HCT116 (cell line): ENCODE measurements around the gene SLC2A5. TPM values are rescaled to one million over a fixed set of nuclear protein-coding genes. Genes with fewer than 3 reads are reported as not detected.

Source experiments
- ATAC-seq: fragments of 200-7000 bp; cut with Tn5 transposase; 2 replicates; pipeline ENCODE4 v1.9.1; 2020; ENCODE audit warnings: mild to moderate bottlenecking, moderate library complexity
- BruUV-seq: library from RNA; stranded (reverse); fragments of 400-500 nt; replicated peaks from 2 replicates; lab custom pipeline; 2021; lab: Mats Ljungman, UMichigan
- CTCF ChIA-PET: fragments of 300-600 bp; sonication (Branson Sonifier 250); formaldehyde crosslinking; loops from one replicate; lab custom pipeline; 2021; ENCODE audit warnings: antibody characterized with exemption; lab: Charles Lee
- POLR2A ChIA-PET: fragments of 300-600, 350-600 bp; sonication (Branson Sonifier 250); formaldehyde crosslinking; loops from one replicate; lab custom pipeline; 2021; ENCODE audit warnings: antibody characterized with exemption; lab: Charles Lee
- RAD21 ChIA-PET, 2 experiments: fragments of 300-600 bp; sonication (Branson Sonifier 250); formaldehyde crosslinking; loops; one replicate each; lab custom pipeline; 2023; ENCODE audit warnings: low total read pairs in 2 of 2; ENCODE audit not compliant: uncharacterized antibody in 2 of 2, unreplicated experiment in 2 of 2, low non-redundant PET in 1 of 2; lab: Charles Lee
- DNase-seq: peaks from one replicate; pipeline ENCODE4 v3.0.0-alpha.2; 2010; ENCODE audit warnings: low read depth, low spot score
- H2AFZ ChIP-seq: fragments of 200-600 bp; shearing (Covaris generic), sonication (generic); 2 replicates; pipeline ENCODE4 v1.6.1; 2017; ENCODE audit warnings: low read depth, mixed run types, mixed read lengths, antibody characterized with exemption, low read length; ENCODE audit not compliant: poor library complexity, severe bottlenecking
- H3K27ac ChIP-seq: 2 replicates; pipeline ENCODE4 v1.5.1; 2012; ENCODE audit warnings: low read depth, low read length
- H3K27me3 ChIP-seq: fragments of 200-600 bp; sonication (generic); 2 replicates; pipeline ENCODE4 v1.6.1; 2016; ENCODE audit warnings: mixed run types, low read length, mixed read lengths; ENCODE audit not compliant: insufficient read depth
- H3K36me3 ChIP-seq, 2 experiments: fragments of 200-500 bp in 1 of 2; fragments of 200-600 bp in 1 of 2; sonication (Bioruptor generic) in 1 of 2; sonication (generic) in 1 of 2; 2 replicates each; pipeline versions ENCODE4 v1.5.1 to v1.6.1; 2014 to 2016; ENCODE audit warnings: low read length in 2 of 2, inconsistent platforms in 1 of 2, mixed read lengths in 1 of 2, mixed run types in 1 of 2; ENCODE audit not compliant: insufficient read depth in 2 of 2, control insufficient read depth in 1 of 2
- H3K4me1 ChIP-seq, 2 experiments: fragments of 200-600 bp in 1 of 2; sonication (generic) in 1 of 2; 2 replicates each; pipeline versions ENCODE4 v1.5.1 to v1.6.1; 2012 to 2017; ENCODE audit warnings: low read length in 2 of 2, inconsistent platforms in 1 of 2, mild to moderate bottlenecking in 1 of 2, mixed read lengths in 1 of 2, mixed run types in 1 of 2, moderate library complexity in 1 of 2; ENCODE audit not compliant: insufficient read depth in 2 of 2, control insufficient read depth in 1 of 2
- H3K4me2 ChIP-seq: fragments of 200-600 bp; sonication (generic); 2 replicates; pipeline ENCODE4 v1.6.1; 2017; ENCODE audit warnings: mixed run types, low read length, mixed read lengths
- H3K4me3 ChIP-seq, 2 experiments: fragments of 200-600 bp in 1 of 2; sonication (generic) in 1 of 2; replicated peaks in 1 of 2; 2 replicates each; pipeline ENCODE4 v1.5.1; 2011 to 2016; ENCODE audit warnings: low read length in 2 of 2, control low read depth in 1 of 2, low read depth in 1 of 2, mild to moderate bottlenecking in 1 of 2, mixed read lengths in 1 of 2, mixed run types in 1 of 2
- H3K79me2 ChIP-seq: fragments of 200-600 bp; sonication (generic); 2 replicates; pipeline ENCODE4 v1.6.1; 2017; ENCODE audit warnings: mild to moderate bottlenecking, mixed run types, low read length, moderate library complexity, mixed read lengths; ENCODE audit not compliant: insufficient read depth
- H3K9ac ChIP-seq: fragments of 200-600 bp; sonication (generic); 2 replicates; pipeline ENCODE4 v1.6.1; 2016; ENCODE audit warnings: low read length, mixed read lengths
- H3K9me2 ChIP-seq: fragments of 200-600 bp; sonication (generic), shearing (Covaris generic); 2 replicates; pipeline ENCODE4 v1.6.1; 2017; ENCODE audit warnings: mixed run types, mild to moderate bottlenecking, moderate library complexity; ENCODE audit not compliant: insufficient read depth
- H3K9me3 ChIP-seq, 2 experiments: fragments of 200-500 bp in 1 of 2; fragments of 200-600 bp in 1 of 2; sonication (Bioruptor generic) in 1 of 2; sonication (generic) in 1 of 2; 2 replicates each; pipeline ENCODE4 v1.6.1; 2014 to 2017; ENCODE audit warnings: low read length in 2 of 2, mixed read lengths in 2 of 2, inconsistent platforms in 1 of 2, low read depth in 1 of 2, mild to moderate bottlenecking in 1 of 2, mixed run types in 1 of 2, moderate library complexity in 1 of 2; ENCODE audit not compliant: control insufficient read depth in 1 of 2, insufficient read depth in 1 of 2
- H4K20me1 ChIP-seq: fragments of 200-600 bp; sonication (generic), shearing (Covaris generic); 2 replicates; pipeline ENCODE4 v1.6.1; 2017; ENCODE audit warnings: mixed run types, mild to moderate bottlenecking, moderate library complexity; ENCODE audit not compliant: insufficient read depth
- CEBPB ChIP-seq: IDR thresholded peaks from 2 replicates; pipeline ENCODE4 v1.6.1; 2012; ENCODE audit warnings: low read depth
- ELF1 ChIP-seq: IDR thresholded peaks from 2 replicates; pipeline ENCODE4 v1.6.1; 2012; ENCODE audit warnings: low read depth, borderline replicate concordance
- EZH2 ChIP-seq: fragments of 200-600 bp; sonication (generic); IDR thresholded peaks from 2 replicates; pipeline ENCODE4 v1.6.1; 2017; ENCODE audit warnings: antibody characterized with exemption, mixed run types
- EZH2phosphoT487 ChIP-seq: fragments of 200-600 bp; IDR thresholded peaks from 2 replicates; pipeline ENCODE4 v1.6.1; 2018; ENCODE audit warnings: antibody characterized with exemption, borderline replicate concordance
- FOSL1 ChIP-seq: IDR thresholded peaks from 2 replicates; pipeline ENCODE4 v1.6.1; 2012; ENCODE audit warnings: low read depth
- JUND ChIP-seq: IDR thresholded peaks from 2 replicates; pipeline ENCODE4 v1.6.1; 2012
- RAD21 ChIP-seq: IDR thresholded peaks from 2 replicates; pipeline ENCODE4 v1.6.1; 2012; ENCODE audit warnings: low read depth, mild to moderate bottlenecking
- SIN3A ChIP-seq: IDR thresholded peaks from 2 replicates; pipeline ENCODE4 v1.6.1; 2012; ENCODE audit warnings: low read depth
- TCF7L2 ChIP-seq: IDR thresholded peaks from 2 replicates; pipeline ENCODE4 v1.7.0; 2011; ENCODE audit warnings: borderline replicate concordance, inconsistent platforms; ENCODE audit not compliant: insufficient read depth, insufficient read length; ENCODE audit errors: extremely low read depth
- YY1 ChIP-seq: IDR thresholded peaks from 2 replicates; pipeline ENCODE4 v1.6.1; 2011; ENCODE audit warnings: low read length, low read depth, moderate library complexity, mild to moderate bottlenecking; ENCODE audit not compliant: insufficient replicate concordance; ENCODE audit errors: extremely low read depth
- intact Hi-C: fragments of 100-400 bp; cut with micrococcal nuclease; formaldehyde crosslinking; loops from 2 replicates; pipeline ENCODE4 v1.10.0; 2022
- total RNA-seq: library from RNA; stranded (reverse); gene quantifications from one replicate; pipeline ENCODE4 v1.2.1, GENCODE V29; 2021; ENCODE audit not compliant: unreplicated experiment
- TF ChIP-seq, protein P1 (sequence below): IDR thresholded peaks from 2 replicates; pipeline ENCODE4 v1.6.1; 2012; ENCODE audit warnings: low read depth
- TF ChIP-seq, protein P2 (sequence below): IDR thresholded peaks from 2 replicates; pipeline ENCODE4 v1.6.1; 2012
- TF ChIP-seq, protein P3 (sequence below), 3 experiments: fragments of 200-600 bp in 1 of 3; sonication (generic) in 1 of 3; IDR thresholded peaks in 2 of 3; conservative IDR thresholded peaks in 1 of 3; 2 replicates each; pipeline ENCODE4 v1.5.1; 2012 to 2017; ENCODE audit warnings: low read depth in 2 of 3, low read length in 2 of 3, antibody characterized with exemption in 1 of 3, borderline replicate concordance in 1 of 3, control low read depth in 1 of 3, mild to moderate bottlenecking in 1 of 3, mixed read lengths in 1 of 3, mixed run types in 1 of 3, moderate library complexity in 1 of 3; ENCODE audit not compliant: insufficient read depth in 1 of 3

Gene SLC2A5
- total RNA-seq, 1 experiment from 2014 or later, result not detected

DNA sequence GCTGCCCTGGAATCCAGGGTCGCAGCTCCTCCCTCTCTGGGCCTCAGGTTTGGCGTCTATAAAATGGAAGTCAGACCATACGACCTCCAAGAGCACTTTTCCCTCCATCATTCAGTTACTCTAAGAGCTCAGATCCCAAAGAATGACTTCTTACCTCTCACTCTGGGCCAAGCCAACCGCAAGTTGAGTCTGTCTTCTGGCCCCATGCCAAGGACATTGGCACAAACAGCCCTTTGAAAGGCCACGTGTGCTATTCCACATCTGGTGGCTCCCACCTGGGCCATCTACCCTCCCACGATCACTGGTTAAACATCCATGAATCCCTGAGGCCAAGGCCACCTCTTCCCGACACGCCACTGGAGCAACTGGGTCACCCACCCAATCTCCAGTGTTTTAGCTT is 55.6 kb downstream of the SLC2A5 start:
- POLR2A ChIA-PET, result no interaction called here
- no peak for TF ChIP-seq TCF7L2
- no peak for TF ChIP-seq YY1
- no peak for TF ChIP-seq RAD21
- TF ChIP-seq ELF1, result no peak
- TF ChIP-seq EZH2, result no peak
- TF ChIP-seq, protein P1, sequence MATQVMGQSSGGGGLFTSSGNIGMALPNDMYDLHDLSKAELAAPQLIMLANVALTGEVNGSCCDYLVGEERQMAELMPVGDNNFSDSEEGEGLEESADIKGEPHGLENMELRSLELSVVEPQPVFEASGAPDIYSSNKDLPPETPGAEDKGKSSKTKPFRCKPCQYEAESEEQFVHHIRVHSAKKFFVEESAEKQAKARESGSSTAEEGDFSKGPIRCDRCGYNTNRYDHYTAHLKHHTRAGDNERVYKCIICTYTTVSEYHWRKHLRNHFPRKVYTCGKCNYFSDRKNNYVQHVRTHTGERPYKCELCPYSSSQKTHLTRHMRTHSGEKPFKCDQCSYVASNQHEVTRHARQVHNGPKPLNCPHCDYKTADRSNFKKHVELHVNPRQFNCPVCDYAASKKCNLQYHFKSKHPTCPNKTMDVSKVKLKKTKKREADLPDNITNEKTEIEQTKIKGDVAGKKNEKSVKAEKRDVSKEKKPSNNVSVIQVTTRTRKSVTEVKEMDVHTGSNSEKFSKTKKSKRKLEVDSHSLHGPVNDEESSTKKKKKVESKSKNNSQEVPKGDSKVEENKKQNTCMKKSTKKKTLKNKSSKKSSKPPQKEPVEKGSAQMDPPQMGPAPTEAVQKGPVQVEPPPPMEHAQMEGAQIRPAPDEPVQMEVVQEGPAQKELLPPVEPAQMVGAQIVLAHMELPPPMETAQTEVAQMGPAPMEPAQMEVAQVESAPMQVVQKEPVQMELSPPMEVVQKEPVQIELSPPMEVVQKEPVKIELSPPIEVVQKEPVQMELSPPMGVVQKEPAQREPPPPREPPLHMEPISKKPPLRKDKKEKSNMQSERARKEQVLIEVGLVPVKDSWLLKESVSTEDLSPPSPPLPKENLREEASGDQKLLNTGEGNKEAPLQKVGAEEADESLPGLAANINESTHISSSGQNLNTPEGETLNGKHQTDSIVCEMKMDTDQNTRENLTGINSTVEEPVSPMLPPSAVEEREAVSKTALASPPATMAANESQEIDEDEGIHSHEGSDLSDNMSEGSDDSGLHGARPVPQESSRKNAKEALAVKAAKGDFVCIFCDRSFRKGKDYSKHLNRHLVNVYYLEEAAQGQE, result no peak
- TF ChIP-seq SIN3A, result no peak
- TF ChIP-seq FOSL1, result no peak
- TF ChIP-seq, protein P2, sequence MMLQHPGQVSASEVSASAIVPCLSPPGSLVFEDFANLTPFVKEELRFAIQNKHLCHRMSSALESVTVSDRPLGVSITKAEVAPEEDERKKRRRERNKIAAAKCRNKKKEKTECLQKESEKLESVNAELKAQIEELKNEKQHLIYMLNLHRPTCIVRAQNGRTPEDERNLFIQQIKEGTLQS, result no peak
- no peak for TF ChIP-seq JUND
- TF ChIP-seq EZH2phosphoT487, result no peak
- TF ChIP-seq, protein P3, sequence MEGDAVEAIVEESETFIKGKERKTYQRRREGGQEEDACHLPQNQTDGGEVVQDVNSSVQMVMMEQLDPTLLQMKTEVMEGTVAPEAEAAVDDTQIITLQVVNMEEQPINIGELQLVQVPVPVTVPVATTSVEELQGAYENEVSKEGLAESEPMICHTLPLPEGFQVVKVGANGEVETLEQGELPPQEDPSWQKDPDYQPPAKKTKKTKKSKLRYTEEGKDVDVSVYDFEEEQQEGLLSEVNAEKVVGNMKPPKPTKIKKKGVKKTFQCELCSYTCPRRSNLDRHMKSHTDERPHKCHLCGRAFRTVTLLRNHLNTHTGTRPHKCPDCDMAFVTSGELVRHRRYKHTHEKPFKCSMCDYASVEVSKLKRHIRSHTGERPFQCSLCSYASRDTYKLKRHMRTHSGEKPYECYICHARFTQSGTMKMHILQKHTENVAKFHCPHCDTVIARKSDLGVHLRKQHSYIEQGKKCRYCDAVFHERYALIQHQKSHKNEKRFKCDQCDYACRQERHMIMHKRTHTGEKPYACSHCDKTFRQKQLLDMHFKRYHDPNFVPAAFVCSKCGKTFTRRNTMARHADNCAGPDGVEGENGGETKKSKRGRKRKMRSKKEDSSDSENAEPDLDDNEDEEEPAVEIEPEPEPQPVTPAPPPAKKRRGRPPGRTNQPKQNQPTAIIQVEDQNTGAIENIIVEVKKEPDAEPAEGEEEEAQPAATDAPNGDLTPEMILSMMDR (IDR thresholded peaks at IDR 0.05 in 2 of 3, conservative IDR thresholded peaks at IDR 0.05 in 1 of 3; ENCODE audit: borderline replicate concordance in 1 of 3, insufficient read depth in 1 of 3, low read depth in 2 of 3, low read length in 2 of 3), result no peak
- no peak for TF ChIP-seq CEBPB
- H3K9me3 ChIP-seq, result no peaks in the 10 kb centered on the region
- intact Hi-C loops, result loop anchor here (5.0 kb wide), 2 partner anchors 88 to 183 kb away; no protein-coding TSS in a partner anchor
- no peak overlapping the region; the same call in 1 of the 2 replicates for H3K27ac ChIP-seq
- no peak overlapping the region for H3K4me3 ChIP-seq
- no peak overlapping the region for H3K9ac ChIP-seq
- CTCF ChIA-PET, result interaction anchor here (1.5 kb wide), 1 partner anchor 9 kb away, joined by 6 read pairs; no protein-coding TSS in a partner anchor
- BruUV-seq, result no TSS peak
- no peak for ATAC-seq
- H4K20me1 ChIP-seq, result no peaks in the 10 kb centered on the region
- H3K9me2 ChIP-seq, result no peaks in the 10 kb centered on the region
- RAD21 ChIA-PET, result no interaction called here
- no peaks in the 10 kb centered on the region for H3K36me3 ChIP-seq
- H3K27me3 ChIP-seq, result no peaks in the 10 kb centered on the region
- no peaks in the 10 kb centered on the region for H3K79me2 ChIP-seq
- peaks cover 0 to 4% of the 10 kb centered on the region in 2 experiments; a peak in 1 of 4 replicates for H3K4me1 ChIP-seq
- H2AFZ ChIP-seq, result no peak overlapping the region
- DNase-seq, result no peak
- H3K4me2 ChIP-seq, result no peak overlapping the region
